ENCODE data around the gene LRMDA.

Gene LRMDA

GRCh38 chr10:75716506-75716905, 285.1 kb downstream of the LRMDA start:
- no peak for TF ChIP-seq CTCF (IDR thresholded peaks at IDR 0.05; ENCODE audit: borderline replicate concordance, insufficient read depth, low read depth, low read length)
- no peak overlapping the region for H3K4me3 ChIP-seq (ENCODE audit: low read depth, low read length)

- no peak for TF ChIP-seq CTCF (IDR thresholded peaks at IDR 0.05; ENCODE audit: borderline replicate concordance, insufficient read depth, low read depth, low read length)
- no peak overlapping the region for H3K4me3 ChIP-seq (ENCODE audit: low read depth, low read length)
These were observed 285.9 kb downstream of the LRMDA start for GRCh38 chr10:75717126-75717916.

- no peak for TF ChIP-seq CTCF (IDR thresholded peaks at IDR 0.05; ENCODE audit: borderline replicate concordance, insufficient read depth, low read depth, low read length)
- H3K4me3 ChIP-seq (ENCODE audit: low read depth, low read length) = no peak overlapping the region
These were observed 287.6 kb downstream of the LRMDA start for GRCh38 chr10:75718991-75719390.

GRCh38 chr10:75720157-75720556, 288.7 kb downstream of the LRMDA start:
- no peak overlapping the region for H3K4me3 ChIP-seq (ENCODE audit: low read depth, low read length)
- TF ChIP-seq CTCF (IDR thresholded peaks at IDR 0.05; ENCODE audit: borderline replicate concordance, insufficient read depth, low read depth, low read length) = no peak

- TF ChIP-seq CTCF (IDR thresholded peaks at IDR 0.05; ENCODE audit: borderline replicate concordance, insufficient read depth, low read depth, low read length) = no peak
- H3K4me3 ChIP-seq (ENCODE audit: low read depth, low read length) = no peak overlapping the region
These were observed 290.6 kb downstream of the LRMDA start for GRCh38 chr10:75722020-75722419.

- H3K4me3 ChIP-seq (ENCODE audit: low read depth, low read length) = no peak overlapping the region
- no peak for TF ChIP-seq CTCF (IDR thresholded peaks at IDR 0.05; ENCODE audit: borderline replicate concordance, insufficient read depth, low read depth, low read length)
These were observed 291.2 kb downstream of the LRMDA start for GRCh38 chr10:75722609-75723008.

GRCh38 chr10:75723319-75723980, 292.0 kb downstream of the LRMDA start:
- H3K4me3 ChIP-seq (ENCODE audit: low read depth, low read length) = no peak overlapping the region
- no peak for TF ChIP-seq CTCF (IDR thresholded peaks at IDR 0.05; ENCODE audit: borderline replicate concordance, insufficient read depth, low read depth, low read length)
